GM19238 (cell line): ENCODE measurements around the gene KLHL30.
"Not testable (repeated sequence)": the region's sequence is repeated elsewhere in the genome, so short reads cannot be mapped to it uniquely, and the experiment has no call there.

Experiments
- DNase-seq: peaks from one replicate; pipeline ENCODE4 v3.0.0; 2011; ENCODE audit warnings: low spot score; ENCODE audit not compliant: insufficient read length

KLHL30 gene

DNA sequence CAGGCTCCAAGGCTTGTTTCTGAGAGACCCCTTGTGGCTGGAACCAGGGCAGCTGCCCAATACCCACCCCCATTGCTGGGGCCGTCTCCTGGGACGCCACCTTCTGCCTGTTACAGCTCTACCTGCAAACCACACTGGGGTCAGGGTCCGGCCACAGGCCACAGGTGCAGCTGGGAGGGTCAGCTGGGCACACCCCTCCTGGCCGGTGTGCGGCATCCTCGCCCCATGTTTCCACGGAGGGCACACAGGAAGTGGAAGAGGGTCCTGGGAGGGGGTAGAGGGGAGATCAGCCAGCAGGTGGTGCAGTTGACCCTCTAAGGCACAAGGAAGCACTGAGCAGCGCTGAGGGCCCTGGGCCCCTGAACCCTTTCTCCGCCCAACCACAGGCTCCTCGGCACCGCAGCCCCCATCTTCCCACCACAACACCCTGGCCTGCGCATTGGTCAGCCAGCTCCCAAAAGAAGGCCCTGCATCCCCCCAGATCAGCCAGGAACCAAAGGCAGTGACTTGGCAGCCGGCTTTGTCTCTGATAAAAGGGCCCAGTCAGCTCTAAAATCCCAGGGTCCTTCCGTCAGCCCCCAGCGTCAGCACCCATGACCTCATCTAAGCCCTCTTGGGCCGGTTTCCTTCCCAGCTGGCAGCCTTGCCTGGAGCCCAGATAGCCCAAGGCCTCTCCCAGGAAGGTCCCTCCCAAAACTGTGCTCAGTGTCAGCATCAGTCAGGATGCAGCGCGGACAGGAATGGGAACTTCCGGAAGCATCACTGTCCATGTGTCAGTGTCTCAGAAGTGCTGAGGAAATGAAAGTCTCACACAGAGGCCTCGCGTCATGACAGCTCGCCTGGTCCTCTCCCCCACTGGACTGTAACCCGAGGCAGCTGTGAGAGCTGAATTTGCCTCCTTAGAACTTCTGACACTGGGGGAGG is 22.0 kb downstream of the KLHL30 start:
- no peak for DNase-seq

DNA sequence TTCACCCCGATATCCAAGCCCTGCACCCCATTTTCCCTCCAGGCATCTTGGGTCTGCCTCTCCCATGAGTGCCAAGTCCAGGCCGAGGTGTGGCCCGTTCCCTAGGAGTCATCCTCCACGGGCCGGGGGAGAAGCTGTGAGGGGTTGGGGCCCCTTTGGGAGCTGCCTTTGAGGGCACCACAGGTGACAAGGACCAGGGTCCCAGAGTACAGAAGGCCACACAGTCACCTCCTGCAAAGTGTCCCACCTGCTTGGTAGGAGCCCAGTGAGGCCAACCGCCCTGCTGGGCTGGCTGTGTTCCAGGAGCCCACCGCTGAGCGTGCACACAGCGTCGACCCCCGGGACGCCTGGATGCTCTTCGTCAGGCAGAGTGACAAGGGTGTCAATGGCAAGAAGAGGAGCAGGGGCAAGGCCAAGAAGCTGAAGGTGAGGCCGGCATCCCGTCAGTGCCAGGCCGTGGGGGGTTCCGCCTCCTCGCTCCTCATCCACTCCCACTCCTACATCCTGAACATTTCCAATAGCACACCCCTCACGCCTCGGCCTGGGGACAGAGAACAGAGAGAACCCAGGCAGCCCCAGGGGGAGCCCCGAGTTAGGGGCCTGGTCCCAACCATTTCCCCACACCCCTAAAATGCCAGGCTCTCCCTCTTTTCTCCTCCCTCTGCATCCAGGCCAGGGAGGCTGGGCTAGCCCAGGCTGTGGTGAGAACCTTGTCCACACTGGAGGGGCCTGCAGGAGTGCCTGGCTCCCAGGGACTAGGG is 23.0 kb downstream of the KLHL30 start:
- DNase-seq = no peak

DNA sequence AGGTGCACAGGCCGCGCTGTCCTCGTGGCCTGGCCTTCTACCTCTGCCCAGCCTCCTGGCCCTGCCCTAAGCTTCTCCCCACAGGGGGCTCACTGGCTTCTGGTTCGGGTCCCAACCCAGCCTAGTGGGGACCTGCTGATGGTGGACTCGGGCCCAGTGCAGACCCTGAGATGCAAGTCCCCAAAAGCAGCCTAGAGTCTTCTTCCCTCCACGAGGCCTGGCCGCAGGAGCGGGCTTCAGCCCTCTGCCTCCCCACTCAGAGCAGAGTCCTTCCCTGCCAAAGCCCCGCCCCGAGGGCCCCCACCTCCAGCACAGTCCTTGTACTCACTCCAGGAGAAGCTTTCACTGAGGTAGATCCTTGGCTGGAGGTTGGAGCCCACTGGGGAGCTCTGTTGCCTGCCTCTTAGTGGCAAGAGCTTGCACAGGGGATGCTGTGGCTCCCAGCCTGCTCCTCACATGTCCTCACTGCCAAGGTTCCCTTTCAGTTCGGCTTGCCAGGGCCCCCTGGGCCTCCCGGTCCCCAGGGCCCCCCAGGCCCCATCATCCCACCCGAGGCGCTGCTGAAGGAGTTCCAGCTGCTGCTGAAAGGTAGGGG is 23.9 kb downstream of the KLHL30 start:
- DNase-seq = no peak

DNA sequence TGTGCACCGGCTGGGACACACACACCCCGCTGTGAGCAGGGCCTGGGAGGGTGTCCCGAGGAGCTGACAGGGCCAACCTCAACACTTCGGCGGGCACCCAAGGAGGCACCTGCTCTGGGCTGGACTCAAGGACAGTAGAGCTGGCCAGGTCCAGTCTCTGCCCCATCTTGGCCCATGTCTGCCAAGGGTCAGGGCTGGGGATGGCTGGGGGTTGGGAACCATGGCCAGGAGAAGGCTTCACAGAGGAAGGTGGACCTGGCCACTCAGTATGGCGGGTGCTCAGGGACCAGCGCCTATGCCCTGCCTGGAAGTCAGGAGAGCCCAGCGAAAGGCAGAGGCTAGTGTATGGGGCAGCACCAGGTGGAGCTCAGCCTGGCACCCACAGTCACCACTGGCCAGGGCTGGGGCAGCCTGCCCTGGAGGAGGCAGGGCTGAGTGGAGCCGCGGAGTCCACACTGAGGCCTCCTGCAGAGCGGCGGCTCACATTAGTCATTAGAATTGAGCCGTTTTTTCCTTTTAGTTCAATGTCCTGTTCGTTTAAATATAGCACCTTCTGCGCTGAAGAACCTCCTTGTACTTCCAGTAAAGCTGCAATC is 24.5 kb downstream of the KLHL30 start:
- DNase-seq = no peak

DNA sequence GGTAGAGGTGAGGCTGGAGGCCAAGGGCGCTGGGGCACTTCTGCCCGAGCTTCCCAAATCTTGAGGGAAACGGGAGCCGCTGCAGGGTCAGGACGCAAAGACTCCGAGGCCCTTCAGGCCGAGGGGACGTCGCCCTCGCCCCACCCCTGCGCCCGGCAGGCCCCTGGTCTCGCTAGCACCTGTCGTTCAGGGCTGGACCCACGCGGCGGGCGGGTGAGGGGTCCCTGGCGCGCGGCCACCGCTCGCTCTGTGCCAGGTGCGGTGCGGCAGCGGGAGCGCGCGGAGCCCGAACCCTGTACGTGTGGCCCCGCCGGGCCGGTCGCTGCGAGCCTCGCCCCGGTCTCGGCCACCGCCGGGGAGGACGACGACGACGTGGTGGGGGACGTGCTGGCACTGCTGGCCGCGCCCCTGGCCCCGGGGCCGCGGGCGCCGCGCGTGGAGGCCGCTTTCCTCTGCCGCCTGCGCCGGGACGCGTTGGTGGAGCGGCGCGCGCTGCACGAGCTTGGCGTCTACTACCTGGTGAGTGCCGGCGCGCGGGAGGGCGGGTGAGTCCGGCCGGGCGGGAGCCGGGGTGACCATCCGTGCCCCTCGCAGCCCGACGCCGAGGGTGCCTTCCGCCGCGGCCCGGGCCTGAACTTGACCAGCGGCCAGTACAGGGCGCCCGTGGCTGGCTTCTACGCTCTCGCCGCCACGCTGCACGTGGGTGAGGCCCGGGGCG is 25.2 kb downstream of the KLHL30 start:
- no peak for DNase-seq

DNA sequence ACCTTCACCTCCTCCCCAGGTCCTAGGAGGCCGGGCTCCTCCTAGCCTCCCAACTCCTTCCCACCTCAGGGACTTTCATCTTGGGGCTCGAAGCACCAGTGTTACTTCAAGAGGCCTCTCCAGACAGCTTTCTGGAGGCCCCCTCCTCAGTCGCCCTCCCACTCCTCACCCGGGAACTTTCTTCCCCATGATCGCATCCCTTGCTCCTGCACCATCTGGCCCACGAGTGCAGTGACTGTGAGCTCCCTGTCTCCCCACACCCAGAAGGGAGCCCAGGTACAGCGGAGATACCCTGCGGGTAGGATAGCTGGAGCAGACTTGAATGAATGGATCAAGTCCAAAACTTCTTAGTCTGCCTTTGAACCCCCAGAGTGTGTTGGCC is 26.4 kb downstream of the KLHL30 start:
- DNase-seq = no peak

DNA sequence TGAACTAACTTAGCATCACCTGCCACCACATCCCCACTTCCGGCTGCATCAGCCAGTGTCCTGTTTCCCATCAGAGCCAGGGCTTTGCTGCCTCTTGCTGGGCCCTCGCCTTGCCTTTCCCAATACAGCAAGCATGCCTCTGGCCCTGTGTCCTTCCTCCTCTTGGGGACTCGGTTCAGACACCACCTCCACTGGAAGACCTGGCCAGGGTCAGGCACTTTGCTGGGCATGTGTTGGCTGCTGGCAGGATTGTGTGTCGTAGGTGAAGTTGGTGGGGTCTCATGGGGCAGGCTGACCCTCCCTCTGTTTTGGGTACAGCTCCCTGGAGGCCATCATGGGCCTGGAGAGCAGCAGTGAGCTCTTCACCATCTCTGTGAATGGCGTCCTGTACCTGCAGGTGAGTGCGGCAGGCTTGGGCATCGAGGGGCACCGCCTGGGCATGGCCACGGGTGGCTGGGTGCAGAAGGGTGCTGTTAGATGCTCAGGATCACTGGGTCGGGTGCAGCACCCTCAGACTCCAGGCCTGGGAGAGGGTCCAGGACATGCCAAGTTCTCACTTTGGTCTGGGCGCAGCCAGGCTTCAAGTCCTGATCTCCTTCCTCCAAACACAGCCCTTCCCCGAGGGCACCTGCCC is 26.9 kb downstream of the KLHL30 start:
- no peak for DNase-seq

DNA sequence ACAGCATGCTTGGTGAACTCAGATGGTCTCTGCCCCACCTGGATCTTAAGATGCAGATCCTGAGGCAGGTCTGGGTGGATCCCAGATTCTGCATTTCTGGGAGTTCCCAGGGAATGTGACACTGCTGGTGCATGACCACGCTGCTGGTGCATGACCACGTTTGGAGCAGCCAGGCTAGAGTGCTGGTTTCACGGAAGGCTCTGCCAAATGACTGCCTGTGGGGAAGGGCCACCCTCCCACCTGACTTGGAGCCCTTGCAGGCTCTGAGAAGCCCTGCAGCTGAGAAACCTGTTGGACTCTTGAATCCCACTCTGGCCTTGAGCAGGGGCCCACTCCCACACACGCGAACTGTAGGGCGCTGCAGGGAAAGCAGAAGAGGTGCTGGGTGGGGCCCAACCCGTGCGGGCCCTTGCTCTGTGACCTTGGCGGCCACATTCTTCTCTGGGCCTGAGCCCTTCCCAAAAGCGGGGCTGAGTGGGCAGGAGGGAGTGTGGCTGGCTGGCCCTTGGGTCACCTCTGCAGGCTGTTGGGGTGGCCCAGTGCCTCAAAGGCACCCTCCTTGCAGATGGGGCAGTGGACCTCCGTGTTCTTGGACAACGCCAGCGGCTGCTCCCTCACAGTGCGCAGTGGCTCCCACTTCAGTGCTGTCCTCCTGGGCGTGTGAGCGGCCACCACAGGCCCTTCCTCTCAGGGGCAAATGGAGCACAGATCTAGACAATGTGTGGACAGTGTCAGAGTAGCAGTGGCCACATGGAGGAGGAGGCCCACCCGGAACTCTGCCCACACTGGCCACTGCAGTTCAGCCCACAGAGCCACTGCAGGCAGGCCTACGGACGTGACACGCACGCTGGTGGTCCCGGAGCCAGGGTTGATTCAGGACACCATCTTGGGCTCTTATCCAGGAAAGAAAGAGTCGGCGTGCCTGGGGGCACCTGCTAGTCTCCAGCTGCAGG is 28.2 kb downstream of the KLHL30 start:
- DNase-seq = no peak

DNA sequence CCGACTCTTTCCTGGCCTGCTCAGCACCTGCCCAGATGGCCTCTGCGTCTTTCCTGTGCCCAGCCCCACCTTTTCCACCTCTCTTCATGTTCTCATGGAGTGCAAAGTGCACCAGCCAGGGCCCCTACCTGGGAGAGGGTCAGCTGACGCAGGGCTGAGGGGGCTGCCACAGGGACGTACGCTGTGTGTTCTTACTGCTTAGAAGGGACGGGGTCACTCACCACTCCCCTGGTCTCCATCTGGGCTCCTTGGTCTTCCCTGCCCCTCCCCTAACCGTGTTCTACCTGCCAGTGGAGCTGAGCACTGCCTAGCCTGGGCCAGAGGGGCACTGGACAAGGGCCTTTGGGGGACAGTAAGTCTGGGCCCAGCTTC is 28.9 kb downstream of the KLHL30 start:
- no peak for DNase-seq

DNA sequence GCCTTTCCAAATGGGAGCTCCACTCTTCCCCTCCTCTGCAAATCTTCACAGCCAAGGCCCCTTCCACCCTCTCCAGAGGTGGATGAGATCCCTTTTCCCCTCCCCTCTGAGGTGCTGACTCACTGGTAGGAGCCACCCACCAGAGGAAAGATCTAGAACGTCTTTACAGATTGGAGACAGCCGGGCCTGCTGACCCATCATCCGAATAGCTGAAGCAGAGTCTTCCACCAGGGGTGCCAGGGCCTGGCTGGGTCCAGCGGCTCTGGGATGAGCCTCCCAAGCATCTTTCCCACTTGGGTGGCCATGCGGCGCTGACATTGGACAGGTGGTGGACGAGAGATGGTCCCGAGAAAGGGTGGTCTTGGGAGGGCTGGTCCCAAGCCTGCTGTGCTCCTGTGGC is 29.3 kb downstream of the KLHL30 start:
- no peak for DNase-seq

DNA sequence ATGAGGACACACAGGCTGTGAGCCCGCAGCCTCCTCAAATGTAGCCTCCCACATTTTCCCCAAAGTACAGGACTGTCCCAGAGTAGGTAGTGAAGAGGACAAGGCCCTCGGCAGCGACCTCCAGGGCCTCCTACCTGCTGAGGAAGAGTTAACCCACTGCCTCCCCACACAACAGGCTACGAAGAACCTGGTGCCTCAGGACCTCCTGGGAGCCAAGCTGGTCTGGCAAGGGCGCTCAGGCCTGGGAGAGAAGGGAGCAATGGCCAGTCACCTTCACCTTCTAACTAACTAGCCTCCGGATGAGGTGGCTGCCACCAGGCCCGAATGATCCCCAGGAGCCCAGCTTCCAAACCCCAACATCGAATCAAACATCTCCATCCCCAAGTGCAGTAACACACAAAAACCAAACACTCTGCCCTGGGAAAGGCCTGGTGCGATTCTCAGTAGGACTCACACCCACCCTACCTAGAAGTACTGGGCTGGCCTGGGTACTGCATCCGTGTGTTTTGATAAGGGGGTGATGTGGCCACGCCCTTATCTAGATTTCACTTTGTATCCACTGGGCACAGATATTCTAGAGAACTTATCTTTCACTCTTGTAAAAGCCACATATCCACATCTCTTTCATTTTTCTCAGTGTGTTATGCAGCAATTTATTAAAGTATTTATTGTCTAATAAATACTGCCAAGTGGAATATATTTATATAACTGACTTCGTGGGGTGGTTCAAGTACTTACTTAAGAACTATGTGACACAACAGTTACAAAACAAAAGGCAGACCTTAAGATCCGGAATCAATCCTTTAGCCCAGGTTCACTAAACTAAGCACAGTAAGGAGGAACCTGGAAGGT is 30.0 kb downstream of the KLHL30 start:
- DNase-seq = no peak

DNA sequence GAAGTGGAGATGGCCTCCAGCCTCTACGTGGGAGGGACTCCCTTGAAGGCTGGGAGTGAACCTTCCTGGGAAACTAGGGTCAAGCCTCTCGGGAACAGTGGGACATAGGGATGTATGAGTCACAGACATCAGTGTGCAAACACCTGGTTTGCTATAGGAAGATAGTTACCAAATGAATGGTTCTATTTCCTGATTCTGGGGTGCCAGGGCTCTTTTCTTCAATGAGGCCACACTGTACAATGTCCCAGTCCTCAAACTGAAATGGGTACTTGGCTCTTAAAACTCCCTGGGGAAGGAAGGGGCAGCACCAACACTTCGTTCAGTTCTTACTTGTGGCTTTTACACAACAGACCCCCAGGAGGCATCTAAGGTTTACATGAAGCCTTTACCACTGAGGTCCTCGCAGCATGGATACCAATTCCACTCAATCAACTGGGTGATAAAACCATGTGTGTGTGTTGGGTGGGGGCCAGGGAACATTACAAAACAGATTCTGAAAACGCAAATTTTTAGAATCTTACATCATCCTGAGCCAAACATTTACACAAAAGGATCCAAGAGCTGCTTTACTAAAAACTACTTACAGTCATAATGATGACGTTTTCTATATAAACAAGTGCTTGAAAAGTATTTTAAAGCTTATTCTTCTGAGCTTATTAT is 30.7 kb downstream of the KLHL30 start:
- no peak for DNase-seq

DNA sequence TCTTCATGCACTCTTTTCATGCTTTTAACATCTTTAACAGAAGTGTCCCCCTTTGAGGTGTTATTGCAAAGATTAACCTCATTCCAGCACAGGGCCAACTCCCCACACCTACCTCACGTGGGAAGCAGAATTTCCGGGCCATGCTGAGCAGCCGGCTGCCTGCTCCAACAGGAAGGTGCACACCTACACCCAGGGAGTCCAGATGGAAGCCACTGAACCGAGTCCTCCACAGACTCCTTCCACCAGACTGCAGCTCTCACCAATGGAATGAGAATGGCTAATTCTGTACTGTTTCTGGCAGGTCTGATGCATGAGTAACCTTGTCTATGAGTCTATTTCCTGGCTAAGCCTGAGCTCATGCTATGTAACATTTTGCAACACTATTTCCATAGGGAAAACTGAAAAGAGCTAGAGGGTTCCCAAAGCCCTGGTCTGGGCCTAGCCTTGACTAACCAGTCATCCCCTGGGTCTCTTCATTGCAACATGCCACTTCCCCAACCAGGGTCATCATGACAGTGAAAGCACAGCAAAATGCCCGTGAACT is 31.3 kb downstream of the KLHL30 start:
- no peak for DNase-seq

DNA sequence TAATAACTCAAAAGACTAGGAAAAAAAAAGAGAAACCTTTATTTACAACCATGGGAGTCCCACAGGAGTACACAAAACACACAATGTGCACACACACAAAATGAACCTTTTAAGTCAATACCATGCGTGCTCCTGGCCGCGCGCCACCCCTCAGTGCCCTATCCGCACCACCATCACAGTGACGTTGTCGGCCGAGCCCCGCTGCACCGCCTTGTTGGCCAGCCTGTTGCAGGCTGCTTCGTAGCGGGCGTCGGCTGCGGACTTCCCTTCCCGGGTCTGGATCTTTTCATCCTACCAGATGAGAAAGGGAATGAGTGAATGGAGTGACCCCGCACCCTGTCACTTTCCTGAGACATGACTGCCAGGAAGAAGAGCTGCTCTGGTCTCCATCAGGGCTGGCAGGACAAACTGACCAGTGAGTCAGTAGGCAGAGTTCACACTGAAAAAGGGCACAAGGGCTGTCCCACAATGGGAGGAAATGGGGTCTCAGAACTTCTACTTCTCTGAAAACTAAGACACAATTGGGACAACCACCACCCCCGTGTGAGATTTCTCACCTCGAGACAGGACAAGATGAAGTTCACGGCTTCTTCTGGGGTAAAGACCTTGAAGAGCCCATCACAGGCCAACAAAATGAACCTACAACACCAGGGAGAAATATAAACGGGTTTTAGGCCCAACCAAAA is 32.1 kb downstream of the KLHL30 start:
- no peak for DNase-seq

DNA sequence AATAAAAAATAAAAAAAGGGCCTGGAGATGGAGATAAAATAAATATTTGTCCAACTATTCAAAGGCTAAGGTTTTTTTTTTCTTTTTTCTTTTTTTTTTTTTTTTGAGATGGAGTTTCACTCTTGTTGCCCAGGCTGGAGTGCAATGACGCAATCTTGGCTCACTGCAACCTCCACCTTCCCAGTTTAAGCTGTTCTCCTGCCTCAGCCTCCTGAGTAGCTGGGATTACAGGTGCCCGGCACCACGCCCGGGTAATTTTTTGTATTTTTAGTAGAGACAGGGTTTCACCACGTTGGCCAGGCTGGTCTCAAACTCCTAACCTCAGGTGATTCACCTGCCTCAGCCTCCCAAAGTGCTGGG is 32.6 kb downstream of the KLHL30 start:
- DNase-seq = not testable (repeated sequence)

DNA sequence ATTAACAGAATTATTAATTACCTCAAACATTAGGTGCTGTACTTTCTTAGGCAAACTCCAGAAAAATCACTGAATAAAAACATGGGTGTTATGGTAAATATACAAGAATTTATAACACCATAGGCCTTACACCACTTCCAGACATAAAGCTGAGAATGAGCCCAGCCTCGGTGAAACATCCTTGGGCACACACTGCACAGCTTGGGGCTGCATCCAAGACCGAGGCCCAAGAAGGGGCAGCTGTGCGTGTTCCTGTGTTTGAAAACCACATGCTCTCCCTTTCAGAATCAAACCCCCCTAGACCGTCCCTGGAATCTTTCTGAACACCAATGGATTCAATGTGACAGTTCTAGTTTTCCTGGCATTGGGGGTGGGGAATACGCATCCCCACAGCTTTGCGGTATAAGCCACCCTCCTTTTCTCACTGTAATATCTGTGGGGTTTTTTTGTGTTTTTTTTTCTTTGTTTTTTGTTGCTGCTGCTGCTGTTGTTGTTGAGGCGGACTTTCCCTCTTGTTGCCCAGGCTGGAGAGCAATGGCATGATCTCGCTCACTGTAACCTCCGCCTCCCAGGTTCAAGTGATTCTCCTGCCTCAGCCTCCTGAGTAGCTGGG is 33.2 kb downstream of the KLHL30 start:
- no peak for DNase-seq

DNA sequence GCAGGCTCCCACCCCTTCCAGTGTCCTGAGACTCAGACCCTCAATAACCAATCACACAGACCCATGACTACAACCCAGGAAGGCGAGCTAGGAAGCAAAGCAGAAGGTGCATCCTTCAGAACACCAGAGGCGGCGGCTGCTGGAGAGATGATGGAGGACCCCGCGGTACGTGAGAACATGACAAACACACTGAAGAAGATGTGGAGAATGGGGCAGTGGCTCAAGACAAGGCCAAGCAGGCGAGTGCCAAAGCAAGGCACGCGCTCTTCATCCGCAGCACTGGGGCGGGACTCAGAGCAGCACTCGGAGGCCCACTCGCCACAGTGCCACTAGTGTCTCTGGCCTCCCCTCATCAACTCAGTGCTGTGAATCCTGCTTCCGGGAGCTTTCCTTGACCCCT is 34.0 kb downstream of the KLHL30 start:
- DNase-seq = no peak
